Left lung (tissue), 10 donors: Measurements from ENCODE around the gene LRCH3. TPM values are rescaled to one million over a fixed set of nuclear protein-coding genes. Genes with fewer than 3 reads are reported as not detected.
A peak's percentile ranks its signal among the peaks of the same experiment; 100 is the strongest.

ENCODE experiments used
- ATAC-seq: fragments of 200-7000 bp; cut with Tn5 transposase; one replicate; pipeline ENCODE4 v1.9.1; 2020; ENCODE audit warnings: moderate library complexity
- DNase-seq, 4 donors: peaks; one replicate each; pipeline ENCODE4 v3.0.0-alpha.2; 2013 to 2020
- H3K27ac ChIP-seq, 2 donors: fragments of 200-600 bp; sonication (generic) in 1 of 2; one replicate each; pipeline versions ENCODE4 v1.5.0 to v1.8.0; 2020 to 2021
- H3K27me3 ChIP-seq, 2 donors: fragments of 200-600 bp; sonication (generic) in 1 of 2; one replicate each; pipeline versions ENCODE4 v1.5.0 to v1.8.0; 2020 to 2021
- H3K36me3 ChIP-seq, 2 donors: fragments of 200-600 bp; sonication (generic) in 1 of 2; one replicate each; pipeline versions ENCODE4 v1.5.0 to v1.8.0; 2020 to 2021
- H3K4me1 ChIP-seq, 2 donors: fragments of 200-600 bp; one replicate each; pipeline ENCODE4 v1.8.0; 2021
- H3K4me3 ChIP-seq, 2 donors: fragments of 200-600 bp; sonication (generic) in 1 of 2; one replicate each; pipeline versions ENCODE4 v1.5.0 to v1.8.0; 2020 to 2021; ENCODE audit warnings: mild to moderate bottlenecking in 1 of 2
- H3K9me3 ChIP-seq, 2 donors: fragments of 200-600 bp; sonication (generic) in 1 of 2; one replicate each; pipeline versions ENCODE4 v1.5.0 to v1.8.0; 2020 to 2021
- intact Hi-C, 2 donors: fragments of 100-400 bp; cut with DNase I; formaldehyde crosslinking; loops; one replicate each; pipeline versions ENCODE4 v1.11.2 to v1.14.2; 2022
- polyA plus RNA-seq, 6 donors: library from polyadenylated mRNA; unstranded; fragments of 120-200 nt; gene quantifications; one replicate each; pipeline ENCODE4 v1.2.1, GENCODE V29; 2013; ENCODE audit not compliant: insufficient read length in 6 of 6
- total RNA-seq, 2 donors: library from RNA; stranded (reverse); fragmentation: NEBNext Ultra II Directional; extraction: Animal tissue kit (Norgen Biotek cat#: 25700); gene quantifications; one replicate each; pipeline ENCODE4 v1.2.1, GENCODE V29; 2021
- TF ChIP-seq, protein P1 (sequence below), 2 donors: fragments of 200-600 bp; sonication (generic) in 1 of 2; IDR thresholded peaks; one replicate each; pipeline versions ENCODE4 v1.5.0 to v1.8.0; 2021; ENCODE audit warnings: antibody characterized with exemption in 2 of 2
- donor health status: DM: no; HTN: yes; CAD: no.
- donor health status: DM: no; HTN: no; CAD: no.

The LRCH3 gene
- total and polyA plus RNA-seq, 8 donors: 36.8 to 66.3 (median 54.2) TPM

GRCh38 chr3:197841789-197842188 lies 50.7 kb downstream of the LRCH3 start:
- DNase-seq (no peak), ATAC-seq (no peak)
- no peaks in the 10 kb centered on the region for H3K27me3 ChIP-seq
- TF ChIP-seq, protein P1, sequence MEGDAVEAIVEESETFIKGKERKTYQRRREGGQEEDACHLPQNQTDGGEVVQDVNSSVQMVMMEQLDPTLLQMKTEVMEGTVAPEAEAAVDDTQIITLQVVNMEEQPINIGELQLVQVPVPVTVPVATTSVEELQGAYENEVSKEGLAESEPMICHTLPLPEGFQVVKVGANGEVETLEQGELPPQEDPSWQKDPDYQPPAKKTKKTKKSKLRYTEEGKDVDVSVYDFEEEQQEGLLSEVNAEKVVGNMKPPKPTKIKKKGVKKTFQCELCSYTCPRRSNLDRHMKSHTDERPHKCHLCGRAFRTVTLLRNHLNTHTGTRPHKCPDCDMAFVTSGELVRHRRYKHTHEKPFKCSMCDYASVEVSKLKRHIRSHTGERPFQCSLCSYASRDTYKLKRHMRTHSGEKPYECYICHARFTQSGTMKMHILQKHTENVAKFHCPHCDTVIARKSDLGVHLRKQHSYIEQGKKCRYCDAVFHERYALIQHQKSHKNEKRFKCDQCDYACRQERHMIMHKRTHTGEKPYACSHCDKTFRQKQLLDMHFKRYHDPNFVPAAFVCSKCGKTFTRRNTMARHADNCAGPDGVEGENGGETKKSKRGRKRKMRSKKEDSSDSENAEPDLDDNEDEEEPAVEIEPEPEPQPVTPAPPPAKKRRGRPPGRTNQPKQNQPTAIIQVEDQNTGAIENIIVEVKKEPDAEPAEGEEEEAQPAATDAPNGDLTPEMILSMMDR (IDR thresholded peaks at IDR 0.05): no peak
- intact Hi-C loops: no loop called here
- no peaks in the 10 kb centered on the region for H3K4me1 ChIP-seq
- no peaks in the 10 kb centered on the region for H3K9me3 ChIP-seq
- H3K4me3 ChIP-seq: no peak overlapping the region
- H3K27ac ChIP-seq: no peak overlapping the region
- H3K36me3 ChIP-seq: peaks cover 3 to 86% of the 10 kb centered on the region in 2 donors

- H3K4me3 ChIP-seq: no peak overlapping the region
- H3K36me3 ChIP-seq: peaks cover 0 to 82% of the 10 kb centered on the region in 2 donors
- no peak for ATAC-seq
- TF ChIP-seq, protein P1 (IDR thresholded peaks at IDR 0.05): no peak
- intact Hi-C loops: no loop called here
- H3K9me3 ChIP-seq: no peaks in the 10 kb centered on the region
- DNase-seq: no peak
- no peak overlapping the region for H3K27ac ChIP-seq
- no peaks in the 10 kb centered on the region for H3K27me3 ChIP-seq
- peaks cover 0 to 16% of the 10 kb centered on the region in 2 donors for H3K4me1 ChIP-seq
Observed at GRCh38 chr3:197846491-197846890, 55.4 kb downstream of the LRCH3 start.

- DNase-seq (no peak), ATAC-seq (peak; percentile 66)
- H3K4me3 ChIP-seq: no peak overlapping the region
- intact Hi-C loops: no loop called here
- TF ChIP-seq, protein P1 (IDR thresholded peaks at IDR 0.05): no peak
- H3K27ac ChIP-seq: peak overlapping the region in 1 of 2 donors; percentile 73
- peaks cover 0 to 82% of the 10 kb centered on the region in 2 donors for H3K36me3 ChIP-seq
- H3K27me3 ChIP-seq: no peaks in the 10 kb centered on the region
- peaks cover 0 to 16% of the 10 kb centered on the region in 2 donors for H3K4me1 ChIP-seq
- H3K9me3 ChIP-seq: no peaks in the 10 kb centered on the region
Observed at GRCh38 chr3:197847866-197848401, 56.9 kb downstream of the LRCH3 start.

DNA sequence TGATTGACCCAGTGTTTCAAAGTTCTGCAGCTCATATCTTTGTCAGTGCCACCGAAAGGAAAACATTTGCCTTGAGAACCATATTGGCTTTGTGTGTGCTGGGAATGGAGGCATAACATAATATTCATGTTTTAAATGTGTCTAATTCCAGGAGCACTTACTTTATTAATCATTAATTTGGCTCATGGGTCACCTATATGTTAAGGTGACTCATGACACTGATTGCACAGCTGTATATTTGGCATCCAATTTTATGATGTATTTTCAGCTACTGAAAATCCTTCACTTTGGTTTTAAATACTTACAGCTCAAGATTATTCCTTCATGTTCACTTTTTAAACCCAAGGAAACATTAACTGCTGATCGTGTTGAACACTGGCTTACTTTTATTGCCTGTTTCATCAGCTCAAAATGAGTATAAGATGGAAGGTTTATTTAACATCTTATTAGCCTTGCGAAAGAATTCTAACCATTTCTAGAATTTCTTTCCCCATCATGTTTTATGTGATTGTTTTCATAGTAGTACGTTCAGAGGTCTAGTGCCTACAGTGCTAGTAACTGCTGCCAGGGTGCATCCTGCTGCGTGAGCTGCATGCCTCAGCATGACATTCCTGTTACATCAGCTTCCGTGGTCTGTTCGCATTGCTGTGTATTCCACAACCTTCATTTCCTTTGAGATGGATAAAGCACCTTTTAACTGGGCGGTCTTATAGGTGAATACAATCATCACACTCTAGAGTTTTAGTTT lies 63.7 kb downstream of the LRCH3 start:
- Histone ChIP-seq H3K4me3 (no peak overlapping the region), H3K36me3 (peaks cover 0 to 67% of the 10 kb centered on the region in 2 donors), H3K27ac (no peak overlapping the region), H3K27me3 (no peaks in the 10 kb centered on the region), H3K9me3 (no peaks in the 10 kb centered on the region), H3K4me1 (no peaks in the 10 kb centered on the region)
- ATAC-seq: no peak
- DNase-seq: peak in 1 of 4 donors; percentile 17
- intact Hi-C loops: no loop called here
- TF ChIP-seq, protein P1 (IDR thresholded peaks at IDR 0.05): no peak

- H3K27ac ChIP-seq: no peak overlapping the region
- H3K36me3 ChIP-seq: peaks cover 0 to 65% of the 10 kb centered on the region in 2 donors
- DNase-seq: peak in 2 of 4 donors; percentile 43 to 49
- no peak for ATAC-seq
- intact Hi-C loops: no loop called here
- no peaks in the 10 kb centered on the region for H3K27me3 ChIP-seq
- TF ChIP-seq, protein P1 (IDR thresholded peaks at IDR 0.05): no peak
- H3K9me3 ChIP-seq: no peaks in the 10 kb centered on the region
- H3K4me1 ChIP-seq: no peaks in the 10 kb centered on the region
- no peak overlapping the region for H3K4me3 ChIP-seq
Observed at GRCh38 chr3:197855571-197855970, 64.5 kb downstream of the LRCH3 start.
